Osteocyte (in vitro differentiated cells): ENCODE data around the gene MMP24. TPM values are rescaled to one million over a fixed set of nuclear protein-coding genes. Genes with fewer than 3 reads are reported as not detected.

Experiments used
- total RNA-seq: library from RNA; stranded (reverse); gene quantifications from 2 replicates; pipeline ENCODE4 v1.2.1, GENCODE V29; 2021

The MMP24 gene
- total RNA-seq, 1 donor from 2014 or later = 0.54 TPM

Other genes starting within 250 kb of the MMP24 start
- gene TRPC4AP, start 133.9 kb upstream of the MMP24 start, total RNA-seq = 83.0 TPM in 2 replicates
- 16.8 and 17.5 TPM in 2 replicates for gene EDEM2, start 79.4 kb upstream of the MMP24 start, total RNA-seq
- 3.2 and 3.3 TPM in 2 replicates for gene PROCR, start 54.6 kb upstream of the MMP24 start, total RNA-seq
- 118 and 120 TPM in 2 replicates for gene MMP24OS, start 51.4 kb downstream of the MMP24 start, total RNA-seq
- 131 and 136 TPM in 2 replicates for gene EIF6, start 58.1 kb downstream of the MMP24 start, total RNA-seq
- gene FAM83C, start 65.7 kb downstream of the MMP24 start, total RNA-seq = not detected in 2 replicates
- gene UQCC1, start 185.3 kb downstream of the MMP24 start, total RNA-seq = 41.1 and 42.2 TPM in 2 replicates
- 4.7 and 6.3 TPM in 2 replicates for gene GDF5, start 211.5 kb downstream of the MMP24 start, total RNA-seq
- gene CEP250, start 228.9 kb downstream of the MMP24 start, total RNA-seq = 57.1 and 58.5 TPM in 2 replicates